HG03558 (cell line): ENCODE data around the gene PPP1R18.
"Not testable (repeated sequence)": the region's sequence is repeated elsewhere in the genome, so short reads cannot be mapped to it uniquely, and the experiment has no call there.

Source experiments
- ATAC-seq: cut with Tn5 transposase; IDR thresholded peaks from one replicate; pipeline ENCODE4 v1.9.1; 2021; ENCODE audit warnings: moderate number of reproducible peaks; ENCODE audit not compliant: unreplicated experiment; ENCODE audit errors: extremely low read depth

The PPP1R18 gene, protein sequence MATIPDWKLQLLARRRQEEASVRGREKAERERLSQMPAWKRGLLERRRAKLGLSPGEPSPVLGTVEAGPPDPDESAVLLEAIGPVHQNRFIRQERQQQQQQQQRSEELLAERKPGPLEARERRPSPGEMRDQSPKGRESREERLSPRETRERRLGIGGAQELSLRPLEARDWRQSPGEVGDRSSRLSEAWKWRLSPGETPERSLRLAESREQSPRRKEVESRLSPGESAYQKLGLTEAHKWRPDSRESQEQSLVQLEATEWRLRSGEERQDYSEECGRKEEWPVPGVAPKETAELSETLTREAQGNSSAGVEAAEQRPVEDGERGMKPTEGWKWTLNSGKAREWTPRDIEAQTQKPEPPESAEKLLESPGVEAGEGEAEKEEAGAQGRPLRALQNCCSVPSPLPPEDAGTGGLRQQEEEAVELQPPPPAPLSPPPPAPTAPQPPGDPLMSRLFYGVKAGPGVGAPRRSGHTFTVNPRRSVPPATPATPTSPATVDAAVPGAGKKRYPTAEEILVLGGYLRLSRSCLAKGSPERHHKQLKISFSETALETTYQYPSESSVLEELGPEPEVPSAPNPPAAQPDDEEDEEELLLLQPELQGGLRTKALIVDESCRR

DNA sequence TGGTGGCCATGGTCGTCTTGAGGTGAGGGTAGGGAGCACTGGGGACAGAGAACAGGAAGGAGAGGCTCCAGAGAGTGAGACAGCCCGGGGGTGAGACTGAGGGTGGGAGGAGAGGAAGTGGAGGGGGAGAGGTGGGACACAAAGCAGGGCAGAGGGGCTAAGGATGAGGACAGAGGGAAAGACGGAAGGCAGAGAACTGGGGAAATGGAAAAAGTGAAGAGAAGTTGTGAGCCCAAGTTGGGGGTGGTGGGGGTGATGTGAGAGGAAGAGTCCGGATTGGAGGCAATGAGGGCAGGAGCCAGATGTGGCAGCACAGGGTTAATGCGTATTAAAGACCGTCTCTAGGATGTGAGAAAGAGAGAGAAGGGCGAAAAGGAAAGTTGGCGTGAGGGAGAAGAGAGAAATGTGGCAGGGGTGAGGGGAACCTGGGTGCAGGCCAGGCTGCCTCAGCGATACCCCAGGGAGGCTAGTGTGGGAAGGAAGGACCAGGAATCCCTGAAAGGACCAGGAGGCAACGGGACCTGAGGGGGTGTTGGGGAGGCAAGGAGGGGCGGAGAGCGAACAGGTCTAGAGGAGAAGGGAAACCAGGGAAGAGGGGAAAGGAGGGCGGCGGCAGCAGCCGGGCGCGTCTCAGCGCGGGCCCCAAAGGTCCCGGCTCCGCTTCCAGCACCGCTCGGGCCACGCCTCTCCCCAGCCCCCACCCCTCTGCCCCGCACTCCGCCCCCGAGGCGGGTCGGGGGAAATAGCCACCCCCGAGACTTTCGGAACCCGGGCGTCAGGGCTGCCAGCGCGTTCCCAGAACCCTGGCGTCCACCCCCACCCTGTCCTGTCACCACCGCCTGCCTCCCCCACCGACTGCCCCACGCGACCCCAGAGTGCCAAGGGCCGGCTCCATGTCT lies at the start of gene PPP1R18:
Gene PPP1R18 (minus strand): TSS at position 637 of the 899 bp plus-strand sequence. CDS start 627 bp downstream, at position 10.
- no peak for ATAC-seq

DNA sequence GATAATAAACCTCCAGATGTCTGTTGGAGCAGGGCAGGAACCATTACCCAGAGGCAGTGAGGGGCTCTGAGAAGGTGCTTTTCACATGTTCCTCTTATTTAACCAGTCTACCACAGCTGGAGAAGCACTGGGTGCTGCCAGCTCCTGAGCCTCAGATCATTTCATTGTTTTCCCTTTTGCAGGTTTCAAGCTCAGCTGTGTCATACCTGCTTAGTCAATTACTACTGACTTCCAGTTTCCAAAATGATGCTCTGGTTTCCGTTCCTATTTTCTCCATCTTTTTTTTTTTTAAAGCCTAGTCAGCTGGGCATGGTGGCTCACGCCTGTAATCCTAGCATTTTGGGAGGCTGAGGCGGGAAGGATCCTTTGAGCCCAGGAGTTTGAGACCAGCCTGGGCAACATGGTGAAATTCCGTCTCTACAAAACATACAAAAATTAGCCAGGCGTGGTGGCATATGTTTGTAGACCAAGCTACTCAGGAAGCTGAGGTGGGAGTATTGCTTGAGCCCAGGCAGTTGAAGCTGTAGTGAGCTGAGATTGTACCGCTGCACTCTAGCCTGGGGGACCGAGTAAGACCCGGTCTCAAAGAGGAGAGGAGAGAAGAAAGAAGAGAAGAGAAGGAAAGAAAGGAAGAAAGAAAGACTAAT lies 49.3 kb upstream of the PPP1R18 start:
- ATAC-seq: no peak

DNA sequence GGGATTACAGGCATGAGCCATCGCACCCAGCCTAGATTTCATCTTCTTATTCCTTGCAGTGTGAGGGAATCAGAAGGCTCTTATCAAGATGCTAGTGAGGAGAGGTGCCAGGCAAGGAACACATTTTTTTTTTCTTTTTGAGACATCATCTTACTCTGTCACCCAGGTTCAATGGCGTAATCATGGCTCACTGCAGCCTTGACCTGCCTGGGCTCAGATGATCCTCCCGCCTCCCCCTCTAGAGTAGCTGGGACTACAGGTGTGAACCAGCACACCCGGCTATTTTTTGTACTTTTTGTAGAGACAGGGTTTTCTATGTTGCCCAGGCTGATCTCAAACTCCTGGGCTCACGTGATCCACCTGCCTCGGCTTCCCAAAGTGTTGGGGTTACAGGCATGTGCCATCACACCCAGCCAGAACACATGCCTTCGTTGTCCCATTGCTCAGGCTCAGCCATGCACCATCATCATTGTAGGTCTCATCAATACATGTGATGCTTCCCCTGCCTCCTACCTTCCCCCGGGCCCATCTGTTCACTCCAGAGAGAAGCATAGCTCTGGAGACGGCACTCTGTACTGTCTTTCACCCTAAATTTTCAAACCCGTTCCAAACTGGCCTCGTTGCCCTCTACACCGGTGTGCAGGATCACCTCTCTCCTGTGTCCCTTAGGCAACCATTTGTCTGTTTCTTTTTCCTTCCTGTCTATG lies 45.9 kb upstream of the PPP1R18 start:
- no peak for ATAC-seq

DNA sequence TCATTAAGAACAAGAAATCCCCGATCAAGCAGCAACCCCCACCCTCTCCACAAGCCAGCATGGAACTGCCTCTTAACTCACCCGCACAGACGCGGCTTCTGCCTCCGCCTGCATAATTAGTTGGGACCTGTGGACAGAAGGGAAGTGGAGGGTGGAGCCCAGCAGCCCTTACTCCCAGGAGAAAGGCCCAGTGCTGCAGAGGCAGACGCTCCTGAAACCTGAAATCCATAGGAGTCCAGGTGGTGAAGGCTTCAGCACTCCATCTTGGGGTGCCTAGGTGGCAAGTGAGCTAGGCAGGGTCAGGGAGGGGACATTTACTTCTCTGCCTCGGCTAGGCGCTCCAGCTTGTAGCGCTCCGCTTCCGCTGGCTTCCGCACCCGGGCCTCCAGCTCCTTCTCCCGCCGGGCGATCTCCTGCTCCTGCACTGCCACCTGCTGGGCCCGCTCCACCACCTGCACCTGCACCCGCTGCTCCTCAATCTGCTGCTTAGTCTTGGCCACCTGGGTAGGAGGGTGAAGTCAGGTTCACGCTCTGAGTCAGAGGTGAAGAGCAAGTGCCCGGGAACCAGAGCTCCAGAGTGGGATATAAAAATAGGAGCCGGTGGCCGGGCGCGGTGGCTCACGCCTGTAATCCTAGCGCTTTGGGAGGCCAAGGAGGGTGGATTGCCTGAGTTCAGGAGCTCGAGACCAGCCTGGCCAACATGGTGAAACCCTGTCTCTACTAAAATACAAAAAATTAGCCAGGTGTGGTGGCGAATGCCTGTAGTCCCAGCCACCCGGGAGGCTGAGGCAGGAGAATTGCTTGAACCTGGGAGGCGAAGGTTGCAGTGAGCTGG lies 44.4 kb upstream of the PPP1R18 start:
- no peak for ATAC-seq

DNA sequence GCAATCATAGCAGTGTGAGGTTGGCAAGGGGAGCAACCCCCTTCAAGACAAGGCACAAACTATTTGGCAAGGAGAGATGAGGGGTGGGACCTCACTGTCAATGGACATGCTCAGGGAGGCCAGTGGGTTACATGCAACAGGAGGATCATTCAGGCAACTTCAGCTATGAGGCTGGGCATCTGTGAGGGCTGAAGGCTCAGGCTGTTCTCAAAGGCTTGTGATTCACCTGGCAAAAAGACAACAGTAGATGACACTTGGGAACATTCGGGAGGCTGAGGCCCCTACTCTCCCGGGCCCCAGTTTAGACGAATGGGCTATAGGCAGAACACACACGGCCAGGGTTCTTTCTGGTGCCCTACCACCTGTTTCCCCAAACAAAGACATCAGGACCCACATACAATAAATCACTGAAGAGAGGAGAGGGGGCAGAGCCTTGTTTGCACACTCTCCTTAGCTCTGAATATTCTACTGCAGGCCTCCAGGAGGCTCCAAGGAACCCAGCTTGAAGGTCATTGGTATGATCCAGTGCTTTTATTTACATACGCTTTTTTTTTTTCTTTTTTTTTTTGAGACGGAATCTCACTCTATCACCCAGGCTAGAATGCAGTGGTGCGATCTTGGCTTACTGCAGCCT lies 41.6 kb upstream of the PPP1R18 start:
- ATAC-seq: no peak

DNA sequence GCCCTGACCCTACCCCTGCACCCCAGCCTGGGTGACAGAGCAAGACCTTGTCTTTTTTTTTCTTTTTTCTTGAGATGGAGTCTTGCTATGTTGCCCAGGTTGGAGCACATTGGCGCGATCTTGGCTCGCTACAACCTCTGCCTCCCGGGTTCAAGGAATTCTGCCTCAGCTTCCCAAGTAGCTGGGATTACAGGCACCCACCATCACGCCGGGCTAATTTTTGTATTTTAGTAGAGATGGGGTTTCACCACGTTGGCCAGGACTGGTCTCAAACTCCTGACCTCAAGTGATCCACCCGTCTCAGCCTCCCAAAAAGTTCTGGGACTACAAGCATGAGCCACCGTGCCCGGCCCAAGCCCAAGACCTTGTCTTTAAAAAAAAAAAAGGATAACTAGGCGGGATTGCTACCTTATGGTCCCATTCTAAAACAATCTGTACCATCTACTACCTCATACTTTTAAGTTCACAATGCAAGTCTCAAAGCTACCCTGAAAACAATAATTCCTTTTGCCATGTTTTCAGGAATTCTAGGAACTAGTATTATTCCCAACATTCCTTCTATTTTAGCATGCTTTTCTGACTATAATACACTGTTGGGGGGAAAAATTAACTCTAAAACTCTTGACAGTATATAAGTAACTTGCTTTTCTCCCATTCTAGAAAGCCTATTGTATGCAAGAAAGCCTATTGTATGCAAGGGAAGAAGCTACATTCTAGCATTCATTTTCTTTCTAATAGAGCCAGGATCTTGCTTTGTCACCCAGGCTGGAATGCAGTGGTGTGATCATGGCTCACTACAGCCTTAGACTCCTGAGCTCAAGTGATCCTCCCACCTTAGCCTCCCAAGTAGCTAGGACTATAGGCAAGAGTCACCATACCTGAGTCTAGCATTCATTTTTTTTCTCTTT lies 40.3 kb upstream of the PPP1R18 start:
- ATAC-seq: no peak

DNA sequence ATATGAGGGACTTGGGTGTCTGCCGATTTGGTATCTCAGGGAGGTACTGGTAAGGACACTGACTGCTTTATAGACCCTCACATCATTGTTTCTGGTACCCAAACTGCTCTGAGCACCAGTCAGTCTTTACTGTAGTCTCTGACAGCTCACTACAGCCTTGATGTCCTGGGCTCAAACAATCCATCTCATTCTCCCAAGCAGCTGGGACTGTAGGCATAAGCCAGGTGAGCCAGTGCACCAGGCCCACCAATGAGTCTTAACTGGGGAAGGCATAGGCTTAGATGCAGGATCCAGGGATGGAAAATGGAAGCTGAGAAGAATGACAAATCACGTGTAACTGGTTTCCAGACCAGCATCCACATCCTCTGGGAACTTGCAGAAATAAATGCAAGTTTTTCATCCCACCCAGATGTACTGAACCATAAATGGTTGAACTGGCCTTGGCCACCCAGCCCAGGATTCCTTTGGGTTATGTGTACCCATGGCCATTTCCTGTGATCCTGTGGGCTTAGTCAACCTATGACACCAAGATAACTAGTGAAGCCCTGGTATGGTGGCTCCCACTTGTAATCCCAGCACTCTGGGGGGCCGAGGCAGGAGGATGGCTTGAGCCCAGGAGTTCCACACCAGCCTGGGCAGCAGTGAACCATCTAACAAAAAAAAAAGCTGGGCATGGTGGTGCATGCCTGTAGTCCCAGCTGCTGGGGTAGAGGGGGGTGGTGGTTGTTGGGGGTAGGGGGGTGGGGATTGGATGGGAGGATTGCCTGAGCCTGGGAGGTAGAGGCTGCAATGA lies 39.5 kb upstream of the PPP1R18 start:
- no peak for ATAC-seq

DNA sequence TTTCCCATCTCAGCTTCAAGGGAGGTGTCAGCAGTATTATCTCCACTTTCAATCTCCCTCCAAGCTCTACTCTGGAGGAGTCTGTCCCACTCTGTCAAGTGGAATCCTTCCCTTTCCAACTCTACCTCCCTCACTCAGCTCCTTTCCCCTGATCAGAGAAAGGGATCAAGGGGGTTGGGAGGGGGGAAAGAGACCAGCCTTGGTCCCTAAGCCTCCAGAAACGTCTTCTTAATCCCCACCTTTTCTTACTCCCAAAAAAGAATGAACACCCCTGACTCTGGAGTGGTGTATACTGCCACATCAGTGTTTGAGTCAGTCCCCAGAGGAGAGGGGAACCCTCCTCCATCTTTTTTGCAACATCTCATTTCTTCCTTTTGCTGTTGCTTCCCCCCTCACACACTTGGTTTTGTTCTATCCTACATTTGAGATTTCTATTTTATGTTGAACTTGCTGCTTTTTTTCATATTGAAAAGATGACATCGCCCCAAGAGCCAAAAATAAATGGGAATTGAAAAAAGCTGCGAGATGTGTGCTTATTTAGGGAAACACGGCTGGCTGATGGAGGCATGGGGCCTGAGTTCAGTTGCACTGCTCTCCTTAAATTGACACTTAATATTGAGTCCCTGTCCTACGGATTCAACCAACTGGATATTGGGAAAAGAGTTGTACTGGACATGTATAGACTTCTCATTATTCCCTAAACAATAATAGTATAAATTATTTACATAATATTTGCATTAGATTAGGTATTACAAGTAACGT lies 38.6 kb upstream of the PPP1R18 start:
- no peak for ATAC-seq

DNA sequence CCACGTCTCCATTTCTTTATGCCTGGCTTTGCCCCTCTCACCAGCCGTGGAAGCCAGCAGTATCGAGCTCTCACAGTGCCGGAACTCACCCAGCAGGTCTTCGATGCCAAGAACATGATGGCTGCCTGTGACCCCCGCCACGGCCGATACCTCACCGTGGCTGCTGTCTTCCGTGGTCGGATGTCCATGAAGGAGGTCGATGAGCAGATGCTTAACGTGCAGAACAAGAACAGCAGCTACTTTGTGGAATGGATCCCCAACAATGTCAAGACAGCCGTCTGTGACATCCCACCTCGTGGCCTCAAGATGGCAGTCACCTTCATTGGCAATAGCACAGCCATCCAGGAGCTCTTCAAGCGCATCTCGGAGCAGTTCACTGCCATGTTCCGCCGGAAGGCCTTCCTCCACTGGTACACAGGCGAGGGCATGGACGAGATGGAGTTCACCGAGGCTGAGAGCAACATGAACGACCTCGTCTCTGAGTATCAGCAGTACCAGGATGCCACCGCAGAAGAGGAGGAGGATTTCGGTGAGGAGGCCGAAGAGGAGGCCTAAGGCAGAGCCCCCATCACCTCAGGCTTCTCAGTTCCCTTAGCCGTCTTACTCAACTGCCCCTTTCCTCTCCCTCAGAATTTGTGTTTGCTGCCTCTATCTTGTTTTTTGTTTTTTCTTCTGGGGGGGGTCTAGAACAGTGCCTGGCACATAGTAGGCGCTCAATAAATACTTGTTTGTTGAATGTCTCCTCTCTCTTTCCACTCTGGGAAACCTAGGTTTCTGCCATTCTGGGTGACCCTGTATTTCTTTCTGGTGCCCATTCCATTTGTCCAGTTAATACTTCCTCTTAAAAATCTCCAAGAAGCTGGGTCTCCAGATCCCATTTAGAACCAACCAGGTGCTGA lies 37.6 kb upstream of the PPP1R18 start:
- not testable (repeated sequence) for ATAC-seq

DNA sequence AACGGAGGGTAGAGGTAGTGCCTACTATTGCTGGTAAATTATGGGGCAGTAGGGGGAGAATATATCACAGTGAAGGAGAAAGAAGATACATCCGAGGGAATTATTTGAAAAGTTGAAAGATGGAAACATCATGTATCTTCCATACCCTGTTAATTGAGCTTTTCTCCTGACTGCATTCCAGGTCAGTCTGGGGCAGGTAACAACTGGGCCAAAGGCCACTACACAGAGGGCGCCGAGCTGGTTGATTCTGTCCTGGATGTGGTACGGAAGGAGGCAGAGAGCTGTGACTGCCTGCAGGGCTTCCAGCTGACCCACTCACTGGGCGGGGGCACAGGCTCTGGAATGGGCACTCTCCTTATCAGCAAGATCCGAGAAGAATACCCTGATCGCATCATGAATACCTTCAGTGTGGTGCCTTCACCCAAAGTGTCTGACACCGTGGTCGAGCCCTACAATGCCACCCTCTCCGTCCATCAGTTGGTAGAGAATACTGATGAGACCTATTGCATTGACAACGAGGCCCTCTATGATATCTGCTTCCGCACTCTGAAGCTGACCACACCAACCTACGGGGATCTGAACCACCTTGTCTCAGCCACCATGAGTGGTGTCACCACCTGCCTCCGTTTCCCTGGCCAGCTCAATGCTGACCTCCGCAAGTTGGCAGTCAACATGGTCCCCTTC lies 36.9 kb upstream of the PPP1R18 start:
- ATAC-seq: not testable (repeated sequence)

DNA sequence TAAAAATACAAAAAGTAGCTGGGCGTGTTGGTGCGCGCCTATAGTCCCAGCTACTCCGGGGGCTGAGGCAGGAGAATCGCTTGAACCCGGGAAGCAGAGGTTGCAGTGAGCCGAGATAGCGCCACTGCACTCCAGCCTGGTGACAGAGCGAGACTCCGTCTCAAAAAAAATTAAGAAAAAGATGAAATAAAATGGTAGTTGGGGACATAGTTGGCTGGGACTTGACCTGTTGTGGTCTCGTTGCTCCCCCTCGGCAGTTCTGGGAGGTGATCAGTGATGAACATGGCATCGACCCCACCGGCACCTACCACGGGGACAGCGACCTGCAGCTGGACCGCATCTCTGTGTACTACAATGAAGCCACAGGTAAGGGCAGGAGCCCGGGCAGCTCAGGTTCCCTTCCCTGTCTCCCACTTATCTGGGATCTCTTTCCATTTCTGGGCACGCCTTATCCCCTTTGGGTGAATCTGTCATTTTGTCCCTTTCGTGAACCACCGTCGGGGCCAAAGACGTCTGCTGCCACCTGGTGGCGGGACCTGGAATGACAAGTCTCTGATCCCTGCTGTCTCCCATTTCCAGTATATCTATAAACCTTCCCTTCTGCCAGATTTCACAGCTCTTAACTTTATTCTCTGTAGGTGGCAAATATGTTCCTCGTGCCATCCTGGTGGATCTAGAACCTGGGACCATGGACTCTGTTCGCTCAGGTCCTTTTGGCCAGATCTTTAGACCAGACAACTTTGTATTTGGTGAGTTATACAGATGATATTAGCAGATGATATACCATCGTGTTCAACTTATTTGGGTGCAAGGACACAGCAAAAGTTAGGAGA lies 36.1 kb upstream of the PPP1R18 start:
- ATAC-seq: no peak

DNA sequence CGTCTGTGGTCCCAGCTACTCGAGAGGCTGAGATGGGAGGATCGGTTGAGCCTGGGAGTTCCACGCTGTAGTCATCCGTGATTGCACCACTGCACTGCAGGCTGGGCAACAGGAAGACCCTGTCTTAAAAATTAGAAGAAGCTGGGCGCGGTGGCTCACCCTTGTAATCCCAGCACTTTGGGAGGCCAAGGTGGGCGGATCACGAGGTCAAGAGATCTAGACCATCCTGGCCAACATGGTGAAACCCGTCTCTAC lies 35.5 kb upstream of the PPP1R18 start:
- ATAC-seq: not testable (repeated sequence)

DNA sequence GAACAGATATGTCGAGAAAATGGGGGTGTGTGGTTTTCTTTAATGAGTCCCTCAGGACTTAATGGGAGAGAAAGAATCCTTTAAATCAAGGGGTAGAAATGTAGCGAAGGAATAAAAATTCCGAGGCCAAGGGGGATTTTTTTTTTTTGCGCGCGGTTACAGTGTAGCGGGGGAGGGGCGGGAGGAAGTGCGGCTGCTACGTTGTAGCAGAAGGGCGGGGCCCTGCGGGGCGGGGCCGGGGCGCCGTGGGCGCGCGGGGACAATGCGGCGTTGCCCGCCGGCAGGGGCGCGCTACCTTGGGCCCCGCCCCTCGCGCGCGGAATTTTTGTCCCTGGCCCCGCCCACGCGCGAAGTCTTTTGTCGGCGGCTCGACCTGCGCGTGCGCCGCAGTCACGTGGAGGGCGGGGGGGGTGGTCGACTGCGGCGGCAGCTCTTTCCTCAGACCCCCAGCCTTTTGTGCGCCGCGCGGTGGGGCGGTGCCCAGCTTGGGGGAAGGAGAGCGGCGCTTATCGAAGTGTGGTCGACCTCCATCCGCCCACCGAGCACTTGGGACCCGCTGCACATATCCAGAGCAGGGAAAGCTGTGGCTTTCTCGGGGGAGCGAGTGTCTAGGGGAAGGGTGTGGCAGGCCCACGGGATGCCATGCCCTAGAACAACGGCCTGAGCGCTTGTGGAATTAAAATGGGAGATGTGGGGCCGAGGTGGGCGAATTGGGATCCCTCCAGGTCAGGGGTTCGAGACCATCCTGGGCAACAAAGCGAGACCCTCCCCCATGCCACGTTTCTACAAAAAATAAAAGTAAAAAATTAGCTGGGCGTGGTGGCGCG lies 35.0 kb upstream of the PPP1R18 start:
- no peak for ATAC-seq
